ENCODE measurements around the gene USH2A.

The USH2A gene

GRCh38 chr1:216024546-216024945, 398.7 kb downstream of the USH2A start:
- no peaks in the 10 kb centered on the region for H3K4me1 ChIP-seq (ENCODE audit: low read length)
- no peaks in the 10 kb centered on the region for H3F3A ChIP-seq (ENCODE audit: insufficient read depth, low read length)
- H3K9me3 ChIP-seq (replicated peaks; ENCODE audit: insufficient read depth, low read length) = no peaks in the 10 kb centered on the region
- H3K9ac ChIP-seq (ENCODE audit: low read length) = no peak overlapping the region
- no peaks in the 10 kb centered on the region for H4K20me1 ChIP-seq (ENCODE audit: insufficient read depth, low read length)
- no peaks in the 10 kb centered on the region for H3K79me2 ChIP-seq (ENCODE audit: low read length)
- no peaks in the 10 kb centered on the region for H3K36me3 ChIP-seq (replicated peaks; ENCODE audit: insufficient read depth, low read length)
- DNase-seq = no peak
- no peaks in the 10 kb centered on the region for H3K9me2 ChIP-seq (replicated peaks; ENCODE audit: insufficient read depth, low read length)
- H3K27me3 ChIP-seq (replicated peaks; ENCODE audit: insufficient read depth, low read length) = no peaks in the 10 kb centered on the region
- no peak overlapping the region for H3K4me2 ChIP-seq (ENCODE audit: low read depth, low read length)
- TF ChIP-seq EZH2phosphoT487 (IDR thresholded peaks at IDR 0.05; ENCODE audit: low read length) (no peak), CTCF (IDR thresholded peaks at IDR 0.05; ENCODE audit: low read length) (no peak), EZH2 (optimal IDR thresholded peaks at IDR 0.05; ENCODE audit: low read depth, low read length) (no peak)
- H3K4me3 ChIP-seq (ENCODE audit: low read length) = no peak overlapping the region
- no peak overlapping the region for H2AFZ ChIP-seq (ENCODE audit: low read length)
- H3K27ac ChIP-seq (ENCODE audit: low read length) = no peak overlapping the region

- Histone ChIP-seq H3K4me3 (ENCODE audit: low read length) (no peak overlapping the region), H2AFZ (ENCODE audit: low read length) (no peak overlapping the region), H3K4me1 (ENCODE audit: low read length) (no peaks in the 10 kb centered on the region), H3F3A (ENCODE audit: insufficient read depth, low read length) (no peaks in the 10 kb centered on the region), H3K9ac (ENCODE audit: low read length) (no peak overlapping the region), H3K9me2 (replicated peaks; ENCODE audit: insufficient read depth, low read length) (no peaks in the 10 kb centered on the region), H3K36me3 (replicated peaks; ENCODE audit: insufficient read depth, low read length) (no peaks in the 10 kb centered on the region), H3K4me2 (ENCODE audit: low read depth, low read length) (no peak overlapping the region), H3K27me3 (replicated peaks; ENCODE audit: insufficient read depth, low read length) (no peaks in the 10 kb centered on the region), H4K20me1 (ENCODE audit: insufficient read depth, low read length) (no peaks in the 10 kb centered on the region), H3K9me3 (replicated peaks; ENCODE audit: insufficient read depth, low read length) (no peaks in the 10 kb centered on the region), H3K27ac (ENCODE audit: low read length) (no peak overlapping the region), H3K79me2 (ENCODE audit: low read length) (no peaks in the 10 kb centered on the region)
- TF ChIP-seq EZH2 (optimal IDR thresholded peaks at IDR 0.05; ENCODE audit: low read depth, low read length) (no peak), CTCF (IDR thresholded peaks at IDR 0.05; ENCODE audit: low read length) (no peak), EZH2phosphoT487 (IDR thresholded peaks at IDR 0.05; ENCODE audit: low read length) (no peak)
- DNase-seq = no peak
Observed at GRCh38 chr1:216020743-216021345, 402.4 kb downstream of the USH2A start.

DNA sequence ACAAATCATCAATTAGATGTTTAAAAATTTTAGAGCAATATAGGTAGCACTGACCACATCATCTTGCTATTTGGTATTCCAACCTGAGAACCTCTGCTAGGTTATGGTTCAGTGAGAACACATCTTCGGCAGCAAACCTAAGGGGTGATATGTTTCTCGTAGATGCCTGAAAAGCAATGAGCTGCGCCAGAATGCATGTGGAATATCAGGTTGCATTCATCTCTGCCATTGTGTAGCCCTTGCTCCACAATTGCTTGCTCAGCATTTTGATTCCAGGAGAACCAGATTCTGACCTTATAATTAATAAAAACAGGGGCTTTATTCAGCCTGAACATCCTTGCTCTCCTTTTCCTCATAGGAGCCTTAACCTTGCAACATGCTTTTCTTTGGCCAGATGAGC, 408.1 kb downstream of the USH2A start:
- no peaks in the 10 kb centered on the region for H4K20me1 ChIP-seq (ENCODE audit: insufficient read depth, low read length)
- TF ChIP-seq CTCF (IDR thresholded peaks at IDR 0.05; ENCODE audit: low read length) (no peak), EZH2phosphoT487 (IDR thresholded peaks at IDR 0.05; ENCODE audit: low read length) (no peak), EZH2 (optimal IDR thresholded peaks at IDR 0.05; ENCODE audit: low read depth, low read length) (no peak)
- no peaks in the 10 kb centered on the region for H3F3A ChIP-seq (ENCODE audit: insufficient read depth, low read length)
- no peak overlapping the region for H3K4me2 ChIP-seq (ENCODE audit: low read depth, low read length)
- no peak overlapping the region for H2AFZ ChIP-seq (ENCODE audit: low read length)
- H3K27ac ChIP-seq (ENCODE audit: low read length) = no peak overlapping the region
- H3K36me3 ChIP-seq (replicated peaks; ENCODE audit: insufficient read depth, low read length) = no peaks in the 10 kb centered on the region
- no peaks in the 10 kb centered on the region for H3K9me2 ChIP-seq (replicated peaks; ENCODE audit: insufficient read depth, low read length)
- no peak overlapping the region for H3K4me3 ChIP-seq (ENCODE audit: low read length)
- H3K79me2 ChIP-seq (ENCODE audit: low read length) = no peaks in the 10 kb centered on the region
- no peaks in the 10 kb centered on the region for H3K27me3 ChIP-seq (replicated peaks; ENCODE audit: insufficient read depth, low read length)
- DNase-seq = no peak
- H3K4me1 ChIP-seq (ENCODE audit: low read length) = no peaks in the 10 kb centered on the region
- no peak overlapping the region for H3K9ac ChIP-seq (ENCODE audit: low read length)
- H3K9me3 ChIP-seq (replicated peaks; ENCODE audit: insufficient read depth, low read length) = no peaks in the 10 kb centered on the region
